H9 (cell line): ENCODE measurements around the gene ASAP3. TPM values are rescaled to one million over a fixed set of nuclear protein-coding genes. Genes with fewer than 3 reads are reported as not detected.
A peak's percentile ranks its signal among the peaks of the same experiment; 100 is the strongest.

ENCODE experiments used
- DNase-seq: peaks from one replicate; pipeline ENCODE4 v3.0.0-alpha.2; 2017
- H2AFZ ChIP-seq: one replicate; pipeline ENCODE4 v1.6.1; 2013; ENCODE audit warnings: mild to moderate bottlenecking, low read length, control low read depth, moderate library complexity
- H2AK5ac ChIP-seq: 2 replicates; pipeline ENCODE4 v1.6.1; 2013; ENCODE audit warnings: low read length, control low read depth, mixed read lengths; ENCODE audit not compliant: insufficient read length
- H2BK120ac ChIP-seq: one replicate; pipeline ENCODE4 v1.6.1; 2013; ENCODE audit warnings: low read depth, mild to moderate bottlenecking, low read length, control low read depth, inconsistent platforms; ENCODE audit not compliant: poor library complexity, severe bottlenecking
- H2BK12ac ChIP-seq: 2 replicates; pipeline ENCODE4 v1.6.1; 2013; ENCODE audit warnings: low read length, control low read depth, mixed read lengths, low read depth; ENCODE audit not compliant: insufficient read length
- H2BK15ac ChIP-seq: 2 replicates; pipeline ENCODE4 v1.6.1; 2013; ENCODE audit warnings: low read depth, low read length, control low read depth
- H2BK20ac ChIP-seq: one replicate; pipeline ENCODE4 v1.6.1; 2013; ENCODE audit warnings: low read depth, mild to moderate bottlenecking, low read length, control low read depth, inconsistent platforms; ENCODE audit not compliant: poor library complexity, severe bottlenecking
- H2BK5ac ChIP-seq: 2 replicates; pipeline ENCODE4 v1.6.1; 2013; ENCODE audit warnings: low read length, control low read depth, mixed read lengths; ENCODE audit not compliant: insufficient read length
- H3K14ac ChIP-seq: 2 replicates; pipeline ENCODE4 v1.6.1; 2013; ENCODE audit warnings: low read length, control low read depth; ENCODE audit not compliant: insufficient read depth
- H3K18ac ChIP-seq: 2 replicates; pipeline ENCODE4 v1.6.1; 2013; ENCODE audit warnings: low read depth, mild to moderate bottlenecking, mixed read lengths, low read length, control low read depth; ENCODE audit not compliant: insufficient read length
- H3K23ac ChIP-seq: 2 replicates; pipeline ENCODE4 v1.6.1; 2013; ENCODE audit warnings: low read length, control low read depth, mixed read lengths, low read depth; ENCODE audit not compliant: insufficient read length
- H3K23me2 ChIP-seq: 2 replicates; pipeline ENCODE4 v1.6.1; 2013; ENCODE audit warnings: low read depth, mild to moderate bottlenecking, mixed read lengths, low read length, control low read depth; ENCODE audit not compliant: insufficient read length, poor library complexity, severe bottlenecking
- H3K27ac ChIP-seq: 2 replicates; pipeline ENCODE4 v1.5.1; 2013; ENCODE audit warnings: low read length, control low read depth, mixed read lengths, low read depth; ENCODE audit not compliant: insufficient read length
- H3K27me3 ChIP-seq: 2 replicates; pipeline ENCODE4 v1.6.1; 2013; ENCODE audit warnings: low read length, control low read depth, inconsistent platforms; ENCODE audit not compliant: insufficient read depth
- H3K4ac ChIP-seq: 2 replicates; pipeline ENCODE4 v1.6.1; 2013; ENCODE audit warnings: low read depth, mild to moderate bottlenecking, control low read depth, inconsistent platforms, low read length, moderate library complexity
- H3K4me1 ChIP-seq: 2 replicates; pipeline ENCODE4 v1.6.1; 2013; ENCODE audit warnings: low read length, control low read depth, inconsistent platforms; ENCODE audit not compliant: insufficient read depth
- H3K4me2 ChIP-seq: 2 replicates; pipeline ENCODE4 v1.6.1; 2013; ENCODE audit warnings: low read length, control low read depth, mixed read lengths; ENCODE audit not compliant: insufficient read length, insufficient read depth
- H3K56ac ChIP-seq: 2 replicates; pipeline ENCODE4 v1.6.1; 2013; ENCODE audit warnings: low read depth, mild to moderate bottlenecking, mixed read lengths, low read length, control low read depth; ENCODE audit not compliant: insufficient read length
- H3K79me1 ChIP-seq: 2 replicates; pipeline ENCODE4 v1.6.1; 2013; ENCODE audit warnings: low read depth, mild to moderate bottlenecking, moderate library complexity, low read length, control low read depth, inconsistent platforms; ENCODE audit not compliant: insufficient read depth, poor library complexity, severe bottlenecking
- H3K79me2 ChIP-seq: 2 replicates; pipeline ENCODE4 v1.6.1; 2013; ENCODE audit warnings: low read length, control low read depth, inconsistent platforms; ENCODE audit not compliant: insufficient read depth
- H3K9ac ChIP-seq: 2 replicates; pipeline ENCODE4 v1.6.1; 2013; ENCODE audit warnings: low read length, control low read depth, mixed read lengths; ENCODE audit not compliant: insufficient read length; ENCODE audit errors: extremely low read depth
- H3K9me3 ChIP-seq: one replicate; pipeline ENCODE4 v1.6.1; 2013; ENCODE audit warnings: low read depth, low read length, inconsistent platforms; ENCODE audit not compliant: control insufficient read depth
- H3T11ph ChIP-seq: one replicate; pipeline ENCODE4 v1.6.1; 2013; ENCODE audit warnings: mild to moderate bottlenecking, low read length, control low read depth, inconsistent platforms
- H4K20me1 ChIP-seq: one replicate; pipeline ENCODE4 v1.6.1; 2013; ENCODE audit not compliant: control insufficient read depth, insufficient read length, insufficient read depth
- H4K5ac ChIP-seq: 2 replicates; pipeline ENCODE4 v1.6.1; 2013; ENCODE audit warnings: low read depth, mild to moderate bottlenecking, mixed read lengths, low read length, control low read depth; ENCODE audit not compliant: insufficient read length
- H4K8ac ChIP-seq: replicated peaks from 2 replicates; pipeline ENCODE4 v1.6.1; 2013; ENCODE audit warnings: low read length, control low read depth, mixed read lengths, low read depth; ENCODE audit not compliant: insufficient read length
- H4K91ac ChIP-seq: 2 replicates; pipeline ENCODE4 v1.6.1; 2013; ENCODE audit warnings: low read depth, mild to moderate bottlenecking, moderate library complexity, mixed read lengths, low read length, control low read depth; ENCODE audit not compliant: insufficient read length
- H3K27ac Mint-ChIP-seq, 3 experiments: 2 replicates in 2 of 3; 3 replicates in 1 of 3; pipeline ENCODE4 v1.8.0; 2020 to 2021; ENCODE audit warnings: mixed read lengths in 3 of 3, mild to moderate bottlenecking in 1 of 3, moderate library complexity in 1 of 3
- H3K27me3 Mint-ChIP-seq: 2 replicates; pipeline ENCODE4 v1.8.0; 2021; ENCODE audit warnings: low read depth, mild to moderate bottlenecking, moderate library complexity, mixed read lengths
- H3K36me3 Mint-ChIP-seq, 3 experiments: 2 replicates in 2 of 3; 3 replicates in 1 of 3; pipeline ENCODE4 v1.8.0; 2020 to 2021; ENCODE audit warnings: low read depth in 3 of 3, mixed read lengths in 3 of 3; ENCODE audit not compliant: insufficient read depth in 1 of 3
- H3K4me1 Mint-ChIP-seq, 2 experiments: 2 replicates each; pipeline ENCODE4 v1.8.0; 2020; ENCODE audit warnings: mixed read lengths in 2 of 2
- H3K4me3 Mint-ChIP-seq, 2 experiments: 2 replicates in 1 of 2; 3 replicates in 1 of 2; pipeline ENCODE4 v1.8.0; 2020 to 2021; ENCODE audit warnings: mild to moderate bottlenecking in 2 of 2, mixed read lengths in 2 of 2, moderate library complexity in 1 of 2
- H3K9me3 Mint-ChIP-seq, 2 experiments: 2 replicates in 1 of 2; 3 replicates in 1 of 2; pipeline ENCODE4 v1.8.0; 2020; ENCODE audit warnings: mild to moderate bottlenecking in 2 of 2, mixed read lengths in 2 of 2, moderate library complexity in 1 of 2
- WGBS: extraction: QIAGEN DNeasy Blood & Tissue Kit; methylation state at CpG from one replicate; pipeline ENCODE4 v1.1.7; 2013; ENCODE audit warnings: missing lambda C conversion rate, low lambda C conversion rate, mixed read lengths; ENCODE audit not compliant: insufficient read length; ENCODE audit errors: extremely low coverage; 5-methylcytosine and 5-hydroxymethylcytosine counted together
- total RNA-seq: library from RNA; stranded (reverse); gene quantifications from 2 replicates; pipeline ENCODE4 v1.2.1, GENCODE V29; 2021
- TF ChIP-seq, protein P1 (sequence below): fragments of 200-600 bp; sonication (generic); conservative IDR thresholded peaks from 3 replicates; pipeline ENCODE4 v1.8.0; 2021; ENCODE audit warnings: antibody characterized with exemption, mild to moderate bottlenecking

ASAP3 gene
- total RNA-seq, 1 experiment from 2014 or later, result 26.7 TPM

DNA sequence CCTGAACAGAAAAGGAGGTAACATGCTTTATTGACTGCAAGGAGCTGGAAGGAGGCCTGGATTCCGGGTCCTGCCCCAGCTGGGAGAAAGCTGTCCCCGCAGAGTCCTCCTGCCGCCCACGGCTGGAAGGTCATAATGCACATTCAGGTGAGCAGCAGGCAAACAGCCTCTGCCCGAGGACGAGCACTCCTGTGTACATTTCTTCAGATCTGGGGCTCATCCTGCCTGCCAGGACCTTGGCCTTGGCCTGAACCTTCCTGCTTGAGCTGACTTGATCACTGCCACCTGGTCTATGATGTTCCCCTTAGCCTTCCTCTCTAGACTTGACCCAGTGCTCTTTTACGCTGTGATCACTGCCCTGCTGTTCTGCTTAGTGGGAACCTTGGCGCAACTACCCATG lies 96.5 kb downstream of the ASAP3 start:
- no peak overlapping the region for H4K8ac ChIP-seq
- H3K27ac ChIP-seq, result no peak overlapping the region
- H3K23ac ChIP-seq, result no peak overlapping the region
- H3K14ac ChIP-seq, result no peak overlapping the region; the same call in 1 of the 2 replicates
- H2BK20ac ChIP-seq, result no peak overlapping the region
- no peak overlapping the region for H3K56ac ChIP-seq
- TF ChIP-seq, protein P1, sequence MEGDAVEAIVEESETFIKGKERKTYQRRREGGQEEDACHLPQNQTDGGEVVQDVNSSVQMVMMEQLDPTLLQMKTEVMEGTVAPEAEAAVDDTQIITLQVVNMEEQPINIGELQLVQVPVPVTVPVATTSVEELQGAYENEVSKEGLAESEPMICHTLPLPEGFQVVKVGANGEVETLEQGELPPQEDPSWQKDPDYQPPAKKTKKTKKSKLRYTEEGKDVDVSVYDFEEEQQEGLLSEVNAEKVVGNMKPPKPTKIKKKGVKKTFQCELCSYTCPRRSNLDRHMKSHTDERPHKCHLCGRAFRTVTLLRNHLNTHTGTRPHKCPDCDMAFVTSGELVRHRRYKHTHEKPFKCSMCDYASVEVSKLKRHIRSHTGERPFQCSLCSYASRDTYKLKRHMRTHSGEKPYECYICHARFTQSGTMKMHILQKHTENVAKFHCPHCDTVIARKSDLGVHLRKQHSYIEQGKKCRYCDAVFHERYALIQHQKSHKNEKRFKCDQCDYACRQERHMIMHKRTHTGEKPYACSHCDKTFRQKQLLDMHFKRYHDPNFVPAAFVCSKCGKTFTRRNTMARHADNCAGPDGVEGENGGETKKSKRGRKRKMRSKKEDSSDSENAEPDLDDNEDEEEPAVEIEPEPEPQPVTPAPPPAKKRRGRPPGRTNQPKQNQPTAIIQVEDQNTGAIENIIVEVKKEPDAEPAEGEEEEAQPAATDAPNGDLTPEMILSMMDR, result no peak
- H3K4ac ChIP-seq, result no peak overlapping the region
- H3K23me2 ChIP-seq, result no peaks in the 10 kb centered on the region
- WGBS, result no CpG with 5 or more reads among the region's 8 CpGs
- no peak overlapping the region for H2AK5ac ChIP-seq
- no peak overlapping the region for H3K9ac ChIP-seq
- H3K9me3 ChIP-seq, result peaks cover 3% of the 10 kb centered on the region
- H4K20me1 ChIP-seq, result no peaks in the 10 kb centered on the region
- no peaks in the 10 kb centered on the region for H3K79me2 ChIP-seq
- H3K4me3 Mint-ChIP-seq, result no peak overlapping the region
- no peak overlapping the region for H3K27ac Mint-ChIP-seq
- no peaks in the 10 kb centered on the region for H3K79me1 ChIP-seq
- no peaks in the 10 kb centered on the region for H3K4me1 ChIP-seq
- no peaks in the 10 kb centered on the region for H3K36me3 Mint-ChIP-seq
- H3T11ph ChIP-seq, result no peak overlapping the region
- H2BK15ac ChIP-seq, result no peak overlapping the region
- no peak overlapping the region for H2AFZ ChIP-seq
- no peak overlapping the region for H4K91ac ChIP-seq
- H2BK12ac ChIP-seq, result no peak overlapping the region
- H3K27me3 ChIP-seq, result peaks cover 34% of the 10 kb centered on the region
- H3K9me3 Mint-ChIP-seq, result no peaks in the 10 kb centered on the region
- no peak for DNase-seq
- H4K5ac ChIP-seq, result peak overlapping the region; percentile 17
- no peak overlapping the region for H2BK5ac ChIP-seq
- H3K4me1 Mint-ChIP-seq, result no peaks in the 10 kb centered on the region
- H2BK120ac ChIP-seq, result no peak overlapping the region
- H3K27me3 Mint-ChIP-seq, result no peaks in the 10 kb centered on the region
- no peak overlapping the region for H3K4me2 ChIP-seq
- no peak overlapping the region for H3K18ac ChIP-seq
